Lower leg skin (tissue), 4 donors: Measurements from ENCODE around the gene CENPE. TPM values are rescaled to one million over a fixed set of nuclear protein-coding genes. Genes with fewer than 3 reads are reported as not detected.

Experiments
- DNase-seq, 2 donors: peaks; one replicate each; pipeline ENCODE4 v3.0.0-alpha.2; 2019; ENCODE audit warnings: low spot score in 2 of 2
- H3K4me3 ChIP-seq: fragments of 200-600 bp; sonication (generic); 2 replicates; pipeline ENCODE4 v1.5.1; 2017; ENCODE audit warnings: mild to moderate bottlenecking, low read depth; ENCODE audit not compliant: poor library complexity, severe bottlenecking
- POLR2A ChIP-seq, 2 donors: fragments of 450-650 bp; IDR thresholded peaks; one replicate each; pipeline ENCODE4 v1.6.1; 2016 to 2017; ENCODE audit warnings: antibody characterized with exemption in 2 of 2, mild to moderate bottlenecking in 1 of 2, moderate library complexity in 1 of 2
- WGBS, 2 donors: methylation state at CpG; one replicate each; pipeline ENCODE4 v1.1.5; 2018; 5-methylcytosine and 5-hydroxymethylcytosine counted together
- intact Hi-C: fragments of 100-400 bp; cut with DNase I; formaldehyde crosslinking; loops from one replicate; pipeline ENCODE4 v1.15.0; 2023; ENCODE audit warnings: low total_unique reads
- total RNA-seq, 4 donors: library from RNA; depleted of rRNA; stranded (reverse); fragments of >200 nt; gene quantifications; one replicate each; pipeline ENCODE4 v1.1.0, GENCODE V29; 2016
- TF ChIP-seq, protein P1 (sequence below), 3 donors: fragments of 450-650 bp; IDR thresholded peaks; one replicate each; pipeline ENCODE4 v1.5.1; 2016; ENCODE audit warnings: antibody characterized with exemption in 3 of 3, mild to moderate bottlenecking in 3 of 3, moderate library complexity in 2 of 3

The CENPE gene
- total RNA-seq, 4 donors from 2014 or later: 0.80 to 1.7 (median 1.4) TPM

- DNase-seq: no peak
- TF ChIP-seq POLR2A (IDR thresholded peaks at IDR 0.05): no peak
- TF ChIP-seq, protein P1, sequence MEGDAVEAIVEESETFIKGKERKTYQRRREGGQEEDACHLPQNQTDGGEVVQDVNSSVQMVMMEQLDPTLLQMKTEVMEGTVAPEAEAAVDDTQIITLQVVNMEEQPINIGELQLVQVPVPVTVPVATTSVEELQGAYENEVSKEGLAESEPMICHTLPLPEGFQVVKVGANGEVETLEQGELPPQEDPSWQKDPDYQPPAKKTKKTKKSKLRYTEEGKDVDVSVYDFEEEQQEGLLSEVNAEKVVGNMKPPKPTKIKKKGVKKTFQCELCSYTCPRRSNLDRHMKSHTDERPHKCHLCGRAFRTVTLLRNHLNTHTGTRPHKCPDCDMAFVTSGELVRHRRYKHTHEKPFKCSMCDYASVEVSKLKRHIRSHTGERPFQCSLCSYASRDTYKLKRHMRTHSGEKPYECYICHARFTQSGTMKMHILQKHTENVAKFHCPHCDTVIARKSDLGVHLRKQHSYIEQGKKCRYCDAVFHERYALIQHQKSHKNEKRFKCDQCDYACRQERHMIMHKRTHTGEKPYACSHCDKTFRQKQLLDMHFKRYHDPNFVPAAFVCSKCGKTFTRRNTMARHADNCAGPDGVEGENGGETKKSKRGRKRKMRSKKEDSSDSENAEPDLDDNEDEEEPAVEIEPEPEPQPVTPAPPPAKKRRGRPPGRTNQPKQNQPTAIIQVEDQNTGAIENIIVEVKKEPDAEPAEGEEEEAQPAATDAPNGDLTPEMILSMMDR (IDR thresholded peaks at IDR 0.05): no peak
- H3K4me3 ChIP-seq: no peak overlapping the region
- intact Hi-C loops: no loop called here
- 92 to 100% methylated on average over 1 of the region's 1 CpG for WGBS, 2 donors
These were observed 29.1 kb downstream of the CENPE start for GRCh38 chr4:103168993-103169392.

GRCh38 chr4:103162176-103162575 is 36.0 kb downstream of the CENPE start:
- intact Hi-C loops: no loop called here
- DNase-seq: no peak
- TF ChIP-seq, protein P1 (IDR thresholded peaks at IDR 0.05): no peak
- TF ChIP-seq POLR2A (IDR thresholded peaks at IDR 0.05): no peak
- whole genome bisulfite sequencing, 2 donors: 96% methylated on average over 2 of the region's 2 CpGs
- H3K4me3 ChIP-seq: no peak overlapping the region

DNA sequence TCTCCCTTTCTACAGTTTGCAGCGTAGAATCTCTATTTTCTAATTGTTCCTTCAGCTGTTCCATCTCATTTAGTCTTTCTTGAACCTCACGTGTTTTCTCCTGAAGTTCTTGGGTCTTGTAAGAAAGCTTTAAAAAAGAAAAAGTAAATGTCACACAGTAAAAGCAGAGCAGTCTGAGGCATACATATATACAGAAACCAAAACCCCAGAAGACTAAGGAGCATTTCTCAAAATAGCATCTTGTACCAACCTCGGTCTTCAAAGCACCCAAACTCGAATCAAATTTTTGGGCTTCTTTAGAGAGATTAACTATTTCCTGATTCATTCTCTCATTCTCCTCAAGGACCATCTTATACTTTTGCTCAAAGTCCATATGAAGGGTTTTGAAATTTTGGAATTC is 39.4 kb downstream of the CENPE start:
- 87 to 88% methylated on average over 4 of the region's 4 CpGs for WGBS, 2 donors
- no peak for DNase-seq
- no peak overlapping the region for H3K4me3 ChIP-seq
- no peak for TF ChIP-seq POLR2A (IDR thresholded peaks at IDR 0.05)
- TF ChIP-seq, protein P1 (IDR thresholded peaks at IDR 0.05): no peak
- intact Hi-C loops: no loop called here

GRCh38 chr4:103156106-103156505 is 42.0 kb downstream of the CENPE start:
- DNase-seq: no peak
- no peak overlapping the region for H3K4me3 ChIP-seq
- no peak for TF ChIP-seq POLR2A (IDR thresholded peaks at IDR 0.05)
- TF ChIP-seq, protein P1 (IDR thresholded peaks at IDR 0.05): no peak
- WGBS, 2 donors: 87 to 95% methylated on average over 3 of the region's 3 CpGs
- intact Hi-C loops: no loop called here

DNA sequence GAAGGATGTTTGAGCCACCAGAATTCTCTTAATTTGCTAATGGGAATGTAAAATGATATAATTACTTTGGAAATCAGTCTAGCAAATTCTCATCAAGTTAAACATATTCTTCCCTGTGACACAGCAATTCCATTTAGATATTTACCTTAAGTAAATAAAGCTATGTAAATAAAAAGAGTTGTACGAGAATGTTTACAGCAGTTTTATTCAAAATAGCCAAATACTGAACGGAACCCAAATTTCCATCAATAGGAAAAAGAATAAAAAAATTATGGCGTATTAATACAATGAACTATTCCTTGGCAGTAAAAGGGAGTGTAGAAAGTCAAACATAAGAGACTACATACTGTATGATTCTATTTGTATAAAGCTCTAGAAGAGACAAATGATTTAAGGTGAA is 45.8 kb downstream of the CENPE start:
- no peak for DNase-seq
- H3K4me3 ChIP-seq: no peak overlapping the region
- WGBS, 2 donors: 99% methylated on average over 3 of the region's 3 CpGs
- TF ChIP-seq, protein P1 (IDR thresholded peaks at IDR 0.05): no peak
- TF ChIP-seq POLR2A (IDR thresholded peaks at IDR 0.05): no peak
- intact Hi-C loops: no loop called here

- TF ChIP-seq, protein P1 (IDR thresholded peaks at IDR 0.05): no peak
- no peak for TF ChIP-seq POLR2A (IDR thresholded peaks at IDR 0.05)
- 92 to 93% methylated on average over 1 of the region's 1 CpG for WGBS, 2 donors
- DNase-seq: no peak
- intact Hi-C loops: no loop called here
- no peak overlapping the region for H3K4me3 ChIP-seq
These were observed 47.5 kb downstream of the CENPE start for GRCh38 chr4:103150677-103151076.
